ENCODE measurements around the gene RBM19.

Gene RBM19

GRCh38 chr12:113893221-113893620, 72.9 kb downstream of the RBM19 start:
- Histone ChIP-seq H3K27ac (replicated peaks) (no peak overlapping the region), H3K4me3 (replicated peaks; ENCODE audit: insufficient read depth, low read length) (no peak overlapping the region), H3K27me3 (ENCODE audit: insufficient read depth, poor library complexity, severe bottlenecking) (no peaks in the 10 kb centered on the region)
- no peak for DNase-seq (ENCODE audit: low read depth in 1 of 2, low spot score in 1 of 2)
- TF ChIP-seq POLR2AphosphoS5 (IDR thresholded peaks at IDR 0.05; ENCODE audit: low read depth) (no peak), REST (IDR thresholded peaks at IDR 0.05; ENCODE audit: insufficient replicate concordance, low read depth) (no peak), CTCF (IDR thresholded peaks at IDR 0.05; ENCODE audit: insufficient read depth, low read length) (no peak), SPI1 (IDR thresholded peaks at IDR 0.05; ENCODE audit: borderline replicate concordance, low read depth) (no peak), GABPA (IDR thresholded peaks at IDR 0.05; ENCODE audit: low read depth) (no peak)

- TF ChIP-seq REST (IDR thresholded peaks at IDR 0.05; ENCODE audit: insufficient replicate concordance, low read depth) = no peak
- no peak for TF ChIP-seq GABPA (IDR thresholded peaks at IDR 0.05; ENCODE audit: low read depth)
- TF ChIP-seq POLR2AphosphoS5 (IDR thresholded peaks at IDR 0.05; ENCODE audit: low read depth) = no peak
- TF ChIP-seq CTCF (IDR thresholded peaks at IDR 0.05; ENCODE audit: insufficient read depth, low read length) = no peak
- no peak for TF ChIP-seq SPI1 (IDR thresholded peaks at IDR 0.05; ENCODE audit: borderline replicate concordance, low read depth)
- no peak for DNase-seq (ENCODE audit: low read depth in 1 of 2, low spot score in 1 of 2)
- H3K27ac ChIP-seq (replicated peaks) = no peak overlapping the region
- H3K27me3 ChIP-seq (ENCODE audit: insufficient read depth, poor library complexity, severe bottlenecking) = no peaks in the 10 kb centered on the region
- no peak overlapping the region for H3K4me3 ChIP-seq (replicated peaks; ENCODE audit: insufficient read depth, low read length)
These were observed 73.6 kb downstream of the RBM19 start for GRCh38 chr12:113892556-113892955.

- Histone ChIP-seq H3K27me3 (ENCODE audit: insufficient read depth, poor library complexity, severe bottlenecking) (no peaks in the 10 kb centered on the region), H3K27ac (replicated peaks) (no peak overlapping the region), H3K4me3 (replicated peaks; ENCODE audit: insufficient read depth, low read length) (no peak overlapping the region)
- no peak for DNase-seq (ENCODE audit: low read depth in 1 of 2, low spot score in 1 of 2)
- TF ChIP-seq POLR2AphosphoS5 (IDR thresholded peaks at IDR 0.05; ENCODE audit: low read depth) (no peak), CTCF (IDR thresholded peaks at IDR 0.05; ENCODE audit: insufficient read depth, low read length) (no peak), SPI1 (IDR thresholded peaks at IDR 0.05; ENCODE audit: borderline replicate concordance, low read depth) (no peak), GABPA (IDR thresholded peaks at IDR 0.05; ENCODE audit: low read depth) (no peak)
These were observed 74.2 kb downstream of the RBM19 start for GRCh38 chr12:113891739-113892520.

Measured in HL-60 (cell line).